K562 (cell line): Measurements from ENCODE around the gene CSF1R. TPM values are rescaled to one million over a fixed set of nuclear protein-coding genes. Genes with fewer than 3 reads are reported as not detected.
A peak's percentile ranks its signal among the peaks of the same experiment; 100 is the strongest.

Experiments
- ATAC-seq: fragments of 200-7000 bp; cut with Tn5 transposase; 3 replicates; pipeline ENCODE4 v1.9.1; 2020; ENCODE audit warnings: moderate library complexity
- BruUV-seq: library from RNA; stranded (reverse); fragments of 400-500 nt; replicated peaks from 2 replicates; lab custom pipeline; 2021; lab: Mats Ljungman, UMichigan
- CTCF ChIA-PET: fragments of 300-600 bp; formaldehyde crosslinking; extraction: SDS; loops from one replicate; lab custom pipeline; 2021; ENCODE audit warnings: low intra/inter-chr PET ratio; lab: Yijun Ruan, JAX
- POLR2A ChIA-PET: fragments of 300-600, 350-650 bp; sonication (Branson Sonifier 250); formaldehyde crosslinking; extraction: SDS; loops from one replicate; lab custom pipeline; 2021; ENCODE audit warnings: antibody characterized with exemption, inconsistent platforms; lab: Yijun Ruan, JAX
- DNase-seq, 4 experiments: peaks; one replicate each; pipeline versions ENCODE4 v3.0.0 to v3.0.0-alpha.2; 2011 to 2018; ENCODE audit warnings: low spot score in 3 of 4, mixed read lengths in 3 of 4; ENCODE audit errors: extremely low read depth in 1 of 4
- FAIRE-seq: peaks from 2 replicates; lab custom pipeline; 2011; peaks lifted over from hg19 to GRCh38; lab: Jason Lieb, UNC
- H2AFZ ChIP-seq: 2 replicates; pipeline ENCODE4 v1.6.0; 2011; ENCODE audit warnings: low read depth, low read length, control low read depth, inconsistent platforms
- H3K27ac ChIP-seq: fragments of 200-600 bp; 3 replicates; pipeline ENCODE4 v1.8.0; 2011; ENCODE audit warnings: low read depth, mild to moderate bottlenecking, control low read depth, inconsistent platforms, low read length, moderate library complexity, mixed read lengths; ENCODE audit errors: extremely low read depth
- H3K27me3 ChIP-seq, 2 experiments: fragments of 300-600 bp in 1 of 2; 2 replicates in 1 of 2; 3 replicates in 1 of 2; pipeline versions ENCODE4 v1.6.0 to v1.8.0; 2011; ENCODE audit warnings: inconsistent platforms in 2 of 2, low read length in 2 of 2, mild to moderate bottlenecking in 1 of 2, mixed read lengths in 1 of 2, moderate library complexity in 1 of 2; ENCODE audit not compliant: control insufficient read depth in 2 of 2, insufficient read depth in 2 of 2
- H3K36me3 ChIP-seq: fragments of 300-600 bp; 3 replicates; pipeline ENCODE4 v1.8.0; 2011; ENCODE audit warnings: mild to moderate bottlenecking, low read length, inconsistent platforms; ENCODE audit not compliant: control insufficient read depth, insufficient read depth
- H3K4me1 ChIP-seq, 2 experiments: fragments of 200-600 bp in 1 of 2; replicated peaks in 1 of 2; 2 replicates in 1 of 2; 3 replicates in 1 of 2; pipeline versions ENCODE4 v1.5.1 to v1.8.0; 2011; ENCODE audit warnings: inconsistent platforms in 2 of 2, low read length in 2 of 2, mild to moderate bottlenecking in 1 of 2, mixed read lengths in 1 of 2, moderate library complexity in 1 of 2; ENCODE audit not compliant: control insufficient read depth in 2 of 2, insufficient read depth in 2 of 2
- H3K4me2 ChIP-seq: 2 replicates; pipeline ENCODE4 v1.6.1; 2011; ENCODE audit warnings: low read length, control low read depth, inconsistent platforms, mixed read lengths; ENCODE audit not compliant: insufficient read depth
- H3K4me3 ChIP-seq: fragments of 200-600 bp; sonication (generic), shearing (Covaris generic); 2 replicates; pipeline ENCODE4 v1.5.1; 2016; ENCODE audit warnings: control low read depth, inconsistent platforms
- H3K79me2 ChIP-seq: fragments of 200-600 bp; 3 replicates; pipeline ENCODE4 v1.8.0; 2011; ENCODE audit warnings: low read length, inconsistent platforms; ENCODE audit not compliant: control insufficient read depth, insufficient read depth
- H3K9ac ChIP-seq, 2 experiments: 2 replicates each; pipeline versions ENCODE4 v1.6.0 to v1.6.1; 2011; ENCODE audit warnings: low read depth in 2 of 2, low read length in 2 of 2, control low read depth in 1 of 2, inconsistent platforms in 1 of 2, mild to moderate bottlenecking in 1 of 2, mixed read lengths in 1 of 2; ENCODE audit not compliant: insufficient read depth in 1 of 2
- H3K9me1 ChIP-seq: one replicate; pipeline ENCODE4 v1.6.0; 2011; ENCODE audit warnings: inconsistent platforms, mild to moderate bottlenecking, low read length, moderate library complexity; ENCODE audit not compliant: control insufficient read depth, insufficient read depth
- H3K9me3 ChIP-seq: replicated peaks from 2 replicates; pipeline ENCODE4 v1.5.1; 2011; ENCODE audit warnings: low read depth, low read length, inconsistent platforms; ENCODE audit not compliant: control insufficient read depth, insufficient read depth
- H4K20me1 ChIP-seq: replicated peaks from 2 replicates; pipeline ENCODE4 v1.6.1; 2011; ENCODE audit warnings: low read length, inconsistent platforms, mixed read lengths; ENCODE audit not compliant: control insufficient read depth, insufficient read depth
- CC2D1A ChIP-seq: fragments of 450-650 bp; IDR thresholded peaks from 2 replicates; pipeline ENCODE4 v1.6.1; 2017; ENCODE audit warnings: mild to moderate bottlenecking
- HMG20B ChIP-seq: fragments of 250-450 bp; sonication (Bioruptor Pico); IDR thresholded peaks from 2 replicates; pipeline ENCODE4 v1.5.0; 2021; ENCODE audit warnings: mild to moderate bottlenecking
- ILF3 ChIP-seq: fragments of 450-650 bp; IDR thresholded peaks from 2 replicates; pipeline ENCODE4 v1.6.1; 2018; ENCODE audit warnings: antibody characterized with exemption, mild to moderate bottlenecking, moderate library complexity, borderline replicate concordance
- MEIS2 ChIP-seq: fragments of 450-650 bp; IDR thresholded peaks from 2 replicates; pipeline ENCODE4 v1.6.1; 2014; ENCODE audit warnings: mild to moderate bottlenecking; ENCODE audit not compliant: partially characterized antibody
- NCOA6 ChIP-seq: fragments of 450-650 bp; IDR thresholded peaks from 2 replicates; pipeline ENCODE4 v1.6.1; 2017; ENCODE audit warnings: mild to moderate bottlenecking
- POLR2AphosphoS5 ChIP-seq: IDR thresholded peaks from 2 replicates; pipeline ENCODE4 v1.6.1; 2011; ENCODE audit warnings: mild to moderate bottlenecking, low read depth, low read length, moderate library complexity; ENCODE audit not compliant: control insufficient read depth, insufficient read depth
- PTBP1 ChIP-seq: fragments of 200-400 bp; formaldehyde crosslinking; IDR thresholded peaks from 2 replicates; pipeline ENCODE4 v1.6.1; 2017; ENCODE audit warnings: low read depth, low read length
- SIN3A ChIP-seq, 2 experiments: fragments of 150-350 bp in 1 of 2; IDR thresholded peaks; 2 replicates each; pipeline ENCODE4 v1.6.1; 2011 to 2016; ENCODE audit warnings: borderline replicate concordance in 2 of 2, low read depth in 2 of 2, low read length in 2 of 2, mild to moderate bottlenecking in 2 of 2, moderate library complexity in 2 of 2; ENCODE audit not compliant: control insufficient read depth in 1 of 2
- TAF15 ChIP-seq: fragments of 200-400 bp; formaldehyde crosslinking; IDR thresholded peaks from 2 replicates; pipeline ENCODE4 v1.6.1; 2017; ENCODE audit warnings: mild to moderate bottlenecking, low read depth, low read length, moderate library complexity
- TCF7L2 ChIP-seq: fragments of 150-350 bp; IDR thresholded peaks from 2 replicates; pipeline ENCODE4 v1.6.1; 2016; ENCODE audit warnings: low read depth, mild to moderate bottlenecking, low read length, moderate library complexity
- ZNF57 ChIP-seq: fragments of 450-650 bp; formaldehyde crosslinking; IDR thresholded peaks from 2 replicates; pipeline ENCODE4 v1.4.0; 2020; ENCODE audit warnings: mild to moderate bottlenecking, moderate library complexity
- ZNF584 ChIP-seq: fragments of 200-800 bp; sonication (Bioruptor generic); IDR thresholded peaks from 2 replicates; pipeline ENCODE4 v1.6.1; 2016; ENCODE audit warnings: low read depth, mild to moderate bottlenecking, missing genetic modification characterization, missing compliant biosample characterization
- WGBS: fragments of 100-300 bp; shearing (Covaris generic); methylation state at CpG from one replicate; pipeline ENCODE4 v1.1.6; 2016; ENCODE audit warnings: low coverage, mixed read lengths; ENCODE audit not compliant: insufficient coverage; ENCODE audit errors: missing lambda C conversion rate; 5-methylcytosine and 5-hydroxymethylcytosine counted together
- in situ Hi-C: fragments of 300-500 bp; cut with MboI; formaldehyde crosslinking; loops from 4 replicates; pipeline ENCODE4 v1.15.0; 2018; ENCODE audit warnings: inconsistent platforms, mixed read lengths
- intact Hi-C: fragments of 100-400 bp; cut with micrococcal nuclease; formaldehyde crosslinking; loops from 2 replicates; pipeline ENCODE4 v1.14.2; 2022
- polyA plus RNA-seq, 8 experiments: library from polyadenylated mRNA; depleted of rRNA in 4 of 8; stranded (reverse) in 5 of 8; unstranded in 3 of 8; fragments of >200 nt; fragmentation: Nextera tagmentation in 2 of 8; fragmentation: Illumina TruSeq in 1 of 8; extraction: Ambion mirVana in 2 of 8; extraction: Trizol in 1 of 8; gene quantifications; 2 replicates each; pipeline versions ENCODE4 v1.2.1 to v1.2.3, GENCODE V29; 2011 to 2014; ENCODE audit warnings: inconsistent platforms in 1 of 8, missing spikeins in 1 of 8
- total RNA-seq, 7 experiments: library from RNA; depleted of rRNA in 6 of 7; stranded (reverse); fragments of >200 nt in 6 of 7; fragmentation: Illumina TruSeq in 2 of 7; extraction: Trizol in 2 of 7; gene quantifications; 2 replicates each; pipeline versions ENCODE4 v1.2.1 to v1.2.3, GENCODE V29; 2011 to 2021; ENCODE audit warnings: low replicate concordance in 1 of 7
- TF ChIP-seq, protein P1 (sequence below), 2 experiments: fragments of 200-800 bp in 1 of 2; sonication (Bioruptor generic) in 1 of 2; sonication (generic) in 1 of 2; formaldehyde crosslinking in 1 of 2; IDR thresholded peaks in 1 of 2; conservative IDR thresholded peaks in 1 of 2; 2 replicates each; pipeline versions ENCODE4 v1.5.0 to v1.6.1; 2016 to 2020; ENCODE audit warnings: missing compliant biosample characterization in 1 of 2, missing genetic modification characterization in 1 of 2, missing genetic modification reagents in 1 of 2
- TF ChIP-seq, protein P2 (sequence below): fragments of 450-650 bp; formaldehyde crosslinking; IDR thresholded peaks from 2 replicates; pipeline ENCODE4 v1.4.0; 2022; ENCODE audit warnings: missing genetic modification characterization

CSF1R gene
- total and polyA plus RNA-seq, 9 of the 15 experiments (the other 6 are each of a cell fraction or from before 2014, with no cell fraction given): 0.03 to 0.64 (median 0.20) TPM; not detected in 6

DNA sequence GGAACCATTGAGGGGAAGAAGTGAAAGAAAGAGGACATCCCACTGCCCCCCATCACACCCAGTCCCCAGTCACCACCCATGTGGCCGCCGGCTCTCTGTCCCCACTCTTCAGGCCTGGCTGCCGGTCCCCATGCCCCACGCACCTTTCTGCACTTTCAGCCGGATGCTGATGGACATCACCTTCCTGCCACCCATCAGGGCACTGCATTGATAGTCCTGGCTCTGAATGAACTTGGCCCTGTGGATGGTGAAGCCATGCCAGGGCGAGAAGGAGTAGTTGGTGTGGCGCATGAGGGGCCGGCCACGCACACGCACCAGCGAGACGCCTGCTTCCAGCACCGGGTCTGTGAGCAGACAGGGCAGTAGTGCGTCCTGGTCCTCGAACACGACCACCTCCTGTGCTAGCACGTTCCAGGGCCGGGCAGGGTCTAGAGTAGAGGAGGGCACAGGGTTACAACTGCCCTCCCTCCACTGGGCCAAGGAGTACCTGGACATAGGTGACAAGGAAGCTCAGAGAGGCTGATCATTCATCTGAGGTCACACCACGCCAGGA, 6.4 kb downstream of the CSF1R start (continued):
- no peak for TF ChIP-seq SIN3A (IDR thresholded peaks at IDR 0.05; ENCODE audit: borderline replicate concordance in 2 of 2, control insufficient read depth in 1 of 2, low read depth in 2 of 2, low read length in 2 of 2)
- TF ChIP-seq TAF15: no peak
- no peak for TF ChIP-seq CC2D1A

DNA sequence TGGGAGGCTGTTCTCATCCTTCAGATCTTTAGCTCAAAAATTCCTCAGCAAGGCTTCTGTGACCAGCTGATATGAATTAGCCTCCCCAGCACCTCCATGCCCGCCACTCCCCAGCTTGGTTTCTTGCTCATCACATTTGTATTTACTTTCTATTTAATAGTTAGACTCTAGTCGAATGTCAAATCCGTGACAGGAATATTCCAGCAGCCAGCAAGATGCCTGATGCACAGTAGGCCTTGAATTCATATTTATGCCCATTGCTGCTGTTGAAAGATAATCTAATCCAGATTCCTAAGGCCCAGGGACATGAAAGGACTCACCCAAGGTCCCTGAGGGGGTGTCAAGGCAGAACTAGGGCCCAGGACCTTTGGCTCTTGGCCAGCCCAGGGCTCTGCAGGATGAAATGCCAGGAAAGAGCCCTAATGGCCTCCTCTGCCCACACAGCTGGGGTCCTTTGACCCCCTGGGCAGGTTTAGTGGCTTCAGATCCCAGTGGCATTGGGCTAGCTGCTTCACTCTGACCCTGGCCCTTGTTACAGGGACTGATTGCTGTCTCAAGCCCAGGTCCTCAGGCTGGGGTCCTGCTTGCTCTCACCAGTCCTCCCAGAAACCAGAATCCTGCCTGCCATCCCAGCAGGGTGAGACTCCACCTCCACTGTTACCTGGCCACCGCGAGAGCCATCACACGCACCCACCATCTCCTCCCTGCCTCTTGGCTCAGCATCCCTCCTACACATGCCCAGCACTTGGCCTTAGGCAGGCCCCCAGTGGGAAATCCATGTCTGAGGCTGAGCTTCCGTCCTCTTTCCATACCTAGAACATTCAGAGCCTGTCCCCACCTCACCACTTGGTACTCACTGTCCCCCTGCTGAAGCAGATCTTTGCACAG, 7.3 kb downstream of the CSF1R start:
- BruUV-seq: no TSS peak
- 4% methylated on average over 7 of the region's 7 CpGs for WGBS
- TF ChIP-seq, protein P1, sequence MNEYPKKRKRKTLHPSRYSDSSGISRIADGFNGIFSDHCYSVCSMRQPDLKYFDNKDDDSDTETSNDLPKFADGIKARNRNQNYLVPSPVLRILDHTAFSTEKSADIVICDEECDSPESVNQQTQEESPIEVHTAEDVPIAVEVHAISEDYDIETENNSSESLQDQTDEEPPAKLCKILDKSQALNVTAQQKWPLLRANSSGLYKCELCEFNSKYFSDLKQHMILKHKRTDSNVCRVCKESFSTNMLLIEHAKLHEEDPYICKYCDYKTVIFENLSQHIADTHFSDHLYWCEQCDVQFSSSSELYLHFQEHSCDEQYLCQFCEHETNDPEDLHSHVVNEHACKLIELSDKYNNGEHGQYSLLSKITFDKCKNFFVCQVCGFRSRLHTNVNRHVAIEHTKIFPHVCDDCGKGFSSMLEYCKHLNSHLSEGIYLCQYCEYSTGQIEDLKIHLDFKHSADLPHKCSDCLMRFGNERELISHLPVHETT (CRISPR knock-in tag; conservative IDR thresholded peaks at IDR 0.05 in 1 of 2, IDR thresholded peaks at IDR 0.05 in 1 of 2): no peak
- TF ChIP-seq MEIS2 (no peak), NCOA6 (no peak), ZNF584 (CRISPR knock-in tag) (no peak), TCF7L2 (no peak), POLR2AphosphoS5 (no peak), HMG20B (CRISPR knock-in tag) (no peak), PTBP1 (no peak), ZNF57 (no peak), ILF3 (no peak)
- TF ChIP-seq, protein P2, sequence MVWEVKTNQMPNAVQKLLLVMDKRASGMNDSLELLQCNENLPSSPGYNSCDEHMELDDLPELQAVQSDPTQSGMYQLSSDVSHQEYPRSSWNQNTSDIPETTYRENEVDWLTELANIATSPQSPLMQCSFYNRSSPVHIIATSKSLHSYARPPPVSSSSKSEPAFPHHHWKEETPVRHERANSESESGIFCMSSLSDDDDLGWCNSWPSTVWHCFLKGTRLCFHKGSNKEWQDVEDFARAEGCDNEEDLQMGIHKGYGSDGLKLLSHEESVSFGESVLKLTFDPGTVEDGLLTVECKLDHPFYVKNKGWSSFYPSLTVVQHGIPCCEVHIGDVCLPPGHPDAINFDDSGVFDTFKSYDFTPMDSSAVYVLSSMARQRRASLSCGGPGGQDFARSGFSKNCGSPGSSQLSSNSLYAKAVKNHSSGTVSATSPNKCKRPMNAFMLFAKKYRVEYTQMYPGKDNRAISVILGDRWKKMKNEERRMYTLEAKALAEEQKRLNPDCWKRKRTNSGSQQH (CRISPR knock-in tag): no peak

More for the DNA sequence above, 7.3 kb downstream of the CSF1R start:
- FAIRE-seq: no peak
- Histone ChIP-seq H3K9me3 (no peaks in the 10 kb centered on the region), H4K20me1 (peaks cover 12% of the 10 kb centered on the region; the same call in 1 of the 2 replicates), H3K27ac (no peak overlapping the region), H3K4me1 (peaks cover 0 to 7% of the 10 kb centered on the region in 2 experiments; a peak in 2 of 5 replicates), H3K27me3 (peaks cover 31 to 93% of the 10 kb centered on the region in 2 experiments), H3K9ac (peak overlapping the region in 1 of 2 experiments; percentile 3; a peak in 1 of 4 replicates), H2AFZ (no peak overlapping the region), H3K4me3 (no peak overlapping the region), H3K36me3 (no peaks in the 10 kb centered on the region), H3K9me1 (no peaks in the 10 kb centered on the region), H3K79me2 (no peaks in the 10 kb centered on the region), H3K4me2 (no peak overlapping the region)
- in situ Hi-C loops: no loop called here
- ChIA-PET CTCF (no interaction called here), POLR2A (no interaction called here)
- DNase-seq: no peak
- intact Hi-C loops: loop anchor here (10.0 kb wide), 1 partner anchor 46 kb away; no protein-coding TSS in a partner anchor
- ATAC-seq: no peak
